Retinal pigment epithelial cell (primary cell): ENCODE data around the gene RIMS1.

Experiments used
- DNase-seq: peaks from one replicate; pipeline ENCODE4 v3.0.0-alpha.2; 2010; ENCODE audit warnings: low read depth
- H3K4me3 ChIP-seq: 2 replicates; pipeline ENCODE4 v1.5.1; 2011; ENCODE audit warnings: mild to moderate bottlenecking, low read length, control low read depth, moderate library complexity
- TF ChIP-seq, protein P1 (sequence below): conservative IDR thresholded peaks from 2 replicates; pipeline ENCODE4 v1.5.1; 2011; ENCODE audit warnings: low read depth, low read length, control low read depth, inconsistent platforms

RIMS1 gene

GRCh38 chr6:72218125-72218524 is 331.8 kb downstream of the RIMS1 start:
- no peak for DNase-seq
- TF ChIP-seq, protein P1, sequence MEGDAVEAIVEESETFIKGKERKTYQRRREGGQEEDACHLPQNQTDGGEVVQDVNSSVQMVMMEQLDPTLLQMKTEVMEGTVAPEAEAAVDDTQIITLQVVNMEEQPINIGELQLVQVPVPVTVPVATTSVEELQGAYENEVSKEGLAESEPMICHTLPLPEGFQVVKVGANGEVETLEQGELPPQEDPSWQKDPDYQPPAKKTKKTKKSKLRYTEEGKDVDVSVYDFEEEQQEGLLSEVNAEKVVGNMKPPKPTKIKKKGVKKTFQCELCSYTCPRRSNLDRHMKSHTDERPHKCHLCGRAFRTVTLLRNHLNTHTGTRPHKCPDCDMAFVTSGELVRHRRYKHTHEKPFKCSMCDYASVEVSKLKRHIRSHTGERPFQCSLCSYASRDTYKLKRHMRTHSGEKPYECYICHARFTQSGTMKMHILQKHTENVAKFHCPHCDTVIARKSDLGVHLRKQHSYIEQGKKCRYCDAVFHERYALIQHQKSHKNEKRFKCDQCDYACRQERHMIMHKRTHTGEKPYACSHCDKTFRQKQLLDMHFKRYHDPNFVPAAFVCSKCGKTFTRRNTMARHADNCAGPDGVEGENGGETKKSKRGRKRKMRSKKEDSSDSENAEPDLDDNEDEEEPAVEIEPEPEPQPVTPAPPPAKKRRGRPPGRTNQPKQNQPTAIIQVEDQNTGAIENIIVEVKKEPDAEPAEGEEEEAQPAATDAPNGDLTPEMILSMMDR: peak; percentile 77
- H3K4me3 ChIP-seq: no peak overlapping the region

GRCh38 chr6:72219536-72219935 is 333.2 kb downstream of the RIMS1 start:
- no peak for DNase-seq
- TF ChIP-seq, protein P1: no peak
- H3K4me3 ChIP-seq: no peak overlapping the region

- no peak overlapping the region for H3K4me3 ChIP-seq
- TF ChIP-seq, protein P1: no peak
- DNase-seq: no peak
Observed at GRCh38 chr6:72238021-72238420, 351.7 kb downstream of the RIMS1 start.

DNA sequence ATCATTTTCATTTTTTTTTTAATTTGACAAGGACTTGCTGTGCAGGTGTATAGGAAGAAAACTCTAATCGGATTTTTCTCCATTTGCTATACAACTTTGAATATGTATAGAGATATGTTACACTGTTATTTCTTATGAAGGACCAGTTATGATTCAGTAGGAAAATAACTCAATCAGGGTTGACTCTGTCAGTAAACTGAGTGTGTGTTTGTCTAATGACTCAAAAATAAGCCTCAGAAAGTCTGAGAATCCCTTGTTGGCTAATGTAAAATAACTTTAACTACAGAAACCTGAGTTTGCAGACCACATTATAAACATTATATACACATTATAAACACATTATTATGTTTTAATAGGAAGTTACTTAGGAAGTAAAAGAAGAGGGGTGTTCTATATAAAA is 352.6 kb downstream of the RIMS1 start:
- no peak overlapping the region for H3K4me3 ChIP-seq
- TF ChIP-seq, protein P1: no peak
- no peak for DNase-seq

GRCh38 chr6:72245565-72245964 is 359.2 kb downstream of the RIMS1 start:
- TF ChIP-seq, protein P1: no peak
- no peak overlapping the region for H3K4me3 ChIP-seq
- peak; percentile 45 for DNase-seq

DNA sequence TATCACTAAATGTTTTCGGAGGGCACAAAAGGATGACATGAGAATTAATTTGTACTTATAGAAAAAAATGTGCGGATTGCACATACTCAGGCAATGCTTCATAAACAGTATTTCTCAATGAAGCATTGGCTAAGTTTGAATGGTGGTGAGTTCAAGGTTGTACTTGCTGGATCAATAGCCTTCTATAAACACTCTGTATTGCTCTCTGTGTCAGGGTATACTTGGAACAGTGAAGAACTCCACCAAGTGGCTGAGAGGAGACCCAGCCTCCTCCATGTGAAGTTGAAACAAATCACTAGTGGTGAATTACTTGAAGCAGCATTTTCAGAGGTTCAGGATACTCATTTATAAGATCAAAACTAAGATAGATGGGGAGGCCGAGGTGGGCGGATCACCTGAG is 360.6 kb downstream of the RIMS1 start:
- no peak overlapping the region for H3K4me3 ChIP-seq
- no peak for DNase-seq
- TF ChIP-seq, protein P1: no peak

- H3K4me3 ChIP-seq: no peak overlapping the region
- no peak for DNase-seq
- TF ChIP-seq, protein P1: no peak
Observed at GRCh38 chr6:72248621-72249020, 362.3 kb downstream of the RIMS1 start.
